ENCODE results near the gene GIMAP7.
"Not testable (repeated sequence)": the region's sequence is repeated elsewhere in the genome, so short reads cannot be mapped to it uniquely, and the experiment has no call there.

Gene GIMAP7

GRCh38 chr7:150514748-150515222 lies at the start of gene GIMAP7:
Gene GIMAP7, plus strand, starts transcription at chr7:150514872. Its CDS starts 5,103 bp downstream, at chr7:150519975.
- DNase-seq = no peak

DNA sequence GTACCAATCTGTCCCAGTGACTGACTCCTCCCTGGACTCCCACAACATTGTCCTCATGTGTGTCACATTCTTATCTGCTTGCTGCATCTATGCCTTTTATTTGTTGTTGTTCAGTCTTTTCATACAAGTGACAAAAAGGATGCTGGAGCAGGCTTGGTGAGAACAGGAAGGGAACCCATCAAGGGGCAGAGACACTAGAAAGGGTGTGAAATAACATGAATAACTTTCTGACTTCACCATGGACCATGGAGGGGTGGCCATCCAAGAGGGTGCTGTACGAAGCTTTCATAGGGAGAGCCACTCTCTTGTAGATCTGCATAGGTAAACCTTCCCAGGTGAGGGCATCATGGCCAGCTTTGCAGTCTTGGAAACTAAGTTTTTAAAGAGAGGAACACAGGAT lies 49.7 kb upstream of the GIMAP7 start:
- no peak for DNase-seq

GRCh38 chr7:150465414-150465813 lies 49.3 kb upstream of the GIMAP7 start:
- DNase-seq = no peak

DNA sequence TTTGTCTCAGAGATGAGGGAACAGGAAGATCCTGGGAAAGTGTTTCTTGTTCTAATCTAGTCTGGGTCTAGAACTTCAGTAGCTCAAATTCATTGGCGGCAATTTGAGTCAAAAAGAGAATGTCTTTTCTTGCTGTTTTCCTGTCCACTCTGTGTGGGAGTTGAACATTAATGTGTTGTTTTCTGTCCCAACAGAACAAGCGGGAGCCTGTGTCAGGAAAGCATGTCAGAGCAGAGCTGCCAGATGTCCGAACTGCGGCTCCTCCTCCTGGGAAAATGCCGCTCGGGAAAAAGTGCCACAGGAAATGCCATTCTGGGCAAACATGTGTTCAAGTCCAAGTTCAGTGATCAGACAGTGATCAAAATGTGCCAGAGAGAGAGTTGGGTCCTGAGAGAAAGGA lies 48.2 kb upstream of the GIMAP7 start:
- DNase-seq = no peak

- no peak for DNase-seq
Observed at GRCh38 chr7:150468241-150468640, 46.4 kb upstream of the GIMAP7 start.

DNA sequence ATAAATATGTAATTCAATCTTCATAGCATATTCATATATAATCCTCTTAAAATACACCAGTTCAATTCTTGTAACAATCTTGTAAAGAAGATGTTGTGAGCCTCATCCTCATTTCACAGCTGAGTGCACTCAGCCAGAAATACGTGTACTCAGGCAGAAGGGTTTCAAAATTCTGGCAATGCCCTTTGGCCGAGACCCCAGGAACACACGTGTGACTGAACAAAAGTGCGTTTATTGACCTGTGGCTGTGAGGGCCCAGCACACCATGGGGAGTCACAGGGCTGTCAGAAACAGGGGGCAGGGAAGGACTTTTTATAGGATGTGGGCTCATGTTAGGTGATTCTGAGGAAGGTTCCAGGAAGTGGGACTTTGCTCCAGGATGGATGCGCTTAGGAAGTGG lies 42.8 kb upstream of the GIMAP7 start:
- no peak for DNase-seq

DNA sequence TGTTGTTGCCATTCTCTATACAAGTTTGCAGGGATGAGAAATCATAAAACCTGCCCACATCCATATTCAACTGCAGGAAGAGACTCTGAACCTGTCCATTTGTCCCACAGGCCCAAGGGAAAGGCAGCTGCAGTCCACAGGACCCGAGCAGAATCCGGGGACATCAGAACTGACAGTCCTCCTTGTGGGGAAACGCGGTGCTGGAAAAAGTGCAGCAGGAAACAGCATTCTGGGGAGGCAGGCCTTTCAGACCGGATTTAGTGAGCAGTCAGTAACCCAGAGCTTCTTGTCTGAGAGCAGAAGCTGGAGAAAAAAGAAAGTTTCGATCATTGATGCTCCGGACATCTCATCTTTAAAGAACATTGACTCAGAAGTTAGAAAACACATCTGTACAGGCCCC lies 40.8 kb upstream of the GIMAP7 start:
- no peak for DNase-seq

DNA sequence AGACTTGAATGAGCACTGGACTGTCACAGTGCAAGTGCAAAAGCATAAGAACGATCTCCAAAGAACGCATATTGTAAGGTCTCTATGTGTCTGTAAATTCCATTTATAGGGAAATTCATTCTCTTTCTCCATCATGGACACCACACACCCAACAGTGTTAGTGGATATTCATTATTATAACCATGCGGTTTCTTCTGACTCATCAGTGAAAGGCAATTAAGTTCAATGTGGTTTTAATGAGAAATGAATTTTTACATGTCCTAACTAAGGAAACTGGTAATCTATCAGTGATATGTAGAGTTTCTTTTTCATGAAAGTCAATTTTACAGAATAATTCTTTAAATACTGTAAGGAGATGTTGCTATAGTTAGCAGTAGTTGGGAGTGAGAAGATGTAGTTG lies 38.4 kb upstream of the GIMAP7 start:
- DNase-seq = no peak

DNA sequence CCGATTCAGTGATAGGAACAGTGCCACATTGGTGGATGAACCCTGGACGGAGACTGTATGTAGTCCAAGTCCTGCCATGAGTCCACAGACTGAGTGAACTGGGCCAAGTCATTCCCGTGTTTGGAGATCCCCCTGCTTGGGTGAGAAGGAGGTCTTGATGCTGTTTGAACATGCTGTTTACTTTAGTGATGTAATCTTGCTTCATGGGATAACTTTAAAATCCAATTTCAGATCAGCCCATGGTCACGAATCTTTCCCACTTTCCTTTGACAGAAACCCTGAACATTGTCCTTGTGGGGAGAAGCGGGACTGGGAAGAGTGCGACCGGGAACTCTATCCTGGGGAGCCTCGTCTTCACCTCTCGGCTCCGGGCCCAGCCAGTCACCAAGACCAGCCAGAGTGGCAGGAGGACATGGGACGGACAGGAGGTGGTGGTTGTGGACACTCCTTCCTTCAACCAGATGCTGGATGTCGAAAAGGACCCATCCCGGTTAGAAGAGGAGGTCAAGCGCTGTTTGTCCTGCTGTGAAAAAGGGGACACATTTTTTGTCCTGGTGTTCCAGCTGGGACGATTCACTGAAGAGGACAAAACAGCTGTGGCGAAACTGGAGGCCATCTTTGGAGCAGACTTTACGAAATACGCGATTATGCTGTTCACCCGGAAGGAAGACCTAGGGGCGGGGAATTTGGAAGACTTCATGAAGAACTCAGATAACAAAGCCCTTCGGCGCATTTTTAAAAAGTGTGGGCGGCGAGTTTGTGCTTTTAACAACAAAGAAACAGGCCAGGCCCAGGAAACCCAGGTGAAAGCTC lies 37.6 kb upstream of the GIMAP7 start:
- no peak for DNase-seq

GRCh38 chr7:150479023-150479716 lies 35.5 kb upstream of the GIMAP7 start:
- DNase-seq = no peak

DNA sequence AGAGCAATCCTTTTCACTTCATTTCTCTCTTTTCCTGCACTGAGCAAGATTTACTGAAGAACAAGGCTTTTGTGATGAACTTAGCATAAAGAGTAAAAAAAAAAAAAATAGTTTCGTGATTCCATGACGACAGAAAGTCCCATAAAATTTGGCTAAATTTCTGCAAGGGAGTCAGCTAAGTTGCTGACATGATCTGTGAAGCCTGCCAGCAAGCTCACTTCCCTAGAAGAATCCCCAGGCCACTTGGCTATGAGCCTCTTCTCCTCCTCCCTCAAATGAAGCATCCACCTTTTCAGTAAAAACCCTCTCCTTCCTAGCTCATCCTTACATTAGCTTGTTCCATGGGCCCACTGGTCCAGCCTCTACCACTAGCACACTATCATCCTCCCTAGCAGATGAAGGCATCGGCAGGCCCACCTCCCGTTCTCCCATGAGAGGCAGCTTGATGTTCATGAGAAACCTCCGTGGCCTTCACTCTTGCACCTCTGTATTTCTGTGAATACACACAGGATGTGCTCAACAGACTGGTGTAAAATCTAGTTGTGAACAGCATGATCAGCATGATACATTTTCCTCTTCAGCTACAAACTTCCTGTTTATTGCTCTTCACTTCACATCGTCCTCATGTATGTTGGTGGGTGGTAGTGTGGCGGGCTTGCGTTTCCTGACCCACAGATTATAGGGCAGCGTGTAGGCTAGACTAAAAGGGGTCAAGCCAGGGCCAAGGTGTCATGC lies 33.3 kb upstream of the GIMAP7 start:
- DNase-seq = no peak

DNA sequence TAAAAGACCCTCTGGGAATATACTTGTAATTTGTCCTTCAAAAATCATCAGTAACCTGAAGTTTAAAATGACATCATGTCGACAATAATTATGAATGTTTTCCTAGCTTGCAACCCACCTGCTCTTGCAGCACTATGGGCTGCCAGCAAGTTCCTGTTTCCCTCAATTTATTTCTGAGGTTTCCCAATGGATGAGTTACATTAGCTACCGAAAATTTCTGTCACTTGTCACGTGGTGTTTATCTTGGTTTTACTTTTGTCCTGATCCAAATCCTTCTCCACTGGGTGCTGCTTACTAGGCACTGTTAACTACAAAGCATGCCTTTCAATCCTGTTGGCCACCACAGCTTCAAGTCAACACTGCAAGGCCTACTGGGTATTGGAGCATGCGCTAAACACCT lies 32.8 kb upstream of the GIMAP7 start:
- DNase-seq = no peak

DNA sequence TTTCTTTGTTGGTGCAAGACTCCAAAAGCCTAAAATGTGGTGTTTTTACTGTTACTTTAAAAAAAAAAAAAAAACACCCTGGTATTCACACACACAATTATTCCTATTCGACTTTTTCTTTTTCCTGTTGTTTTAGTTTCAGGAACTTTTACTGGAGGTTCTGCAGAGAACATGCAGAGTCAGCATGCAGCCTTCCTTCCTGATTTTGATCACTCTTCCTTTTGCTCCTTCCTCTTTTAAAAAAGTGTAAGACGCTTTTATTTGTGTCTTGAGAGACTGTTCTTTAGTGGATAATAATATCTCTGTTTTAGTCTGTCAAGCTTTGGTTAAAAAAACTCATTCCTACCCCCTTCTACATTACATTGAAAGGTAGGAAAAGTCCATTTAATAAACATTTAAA lies 31.2 kb upstream of the GIMAP7 start:
- DNase-seq = not testable (repeated sequence)

DNA sequence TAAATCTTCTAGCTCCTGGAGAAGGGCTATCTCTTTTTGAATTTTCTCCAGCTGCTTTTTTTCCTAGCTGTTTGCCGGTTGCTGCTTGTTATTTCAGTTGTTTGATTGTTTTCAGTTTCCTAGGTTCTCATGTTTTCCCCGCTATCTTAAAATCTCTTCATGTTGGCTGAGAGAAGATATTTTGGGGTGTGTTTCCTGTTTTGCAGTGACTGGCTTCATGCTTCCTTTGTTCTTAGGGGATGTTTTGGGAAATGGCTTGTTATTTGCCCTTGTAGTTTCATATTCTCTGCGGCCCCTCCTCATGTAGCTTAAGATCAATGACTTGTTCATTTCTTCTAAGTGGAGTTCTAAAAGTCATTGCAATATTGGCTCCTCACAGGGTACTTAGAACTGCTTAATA lies 30.6 kb upstream of the GIMAP7 start:
- not testable (repeated sequence) for DNase-seq

- DNase-seq = no peak
Observed at GRCh38 chr7:150487625-150488024, 27.0 kb upstream of the GIMAP7 start.

DNA sequence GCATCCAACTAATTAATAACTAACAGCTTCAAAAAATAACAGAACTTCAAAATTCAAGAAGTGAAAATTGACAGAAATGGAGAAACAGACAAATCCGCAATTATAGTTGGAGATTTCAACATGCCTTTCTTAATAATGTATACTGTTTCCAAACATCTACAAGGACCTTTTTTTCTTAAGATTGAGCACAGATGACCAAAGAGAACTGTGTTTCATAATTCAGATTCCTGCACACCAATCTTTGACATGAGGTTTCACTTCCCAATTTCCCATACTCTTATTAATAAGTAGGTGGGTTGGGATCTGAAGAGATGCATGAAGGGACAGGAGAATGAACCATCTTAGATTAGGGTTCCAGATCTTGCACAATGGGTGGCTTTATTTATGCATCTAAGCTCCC lies 24.9 kb upstream of the GIMAP7 start:
- no peak for DNase-seq

DNA sequence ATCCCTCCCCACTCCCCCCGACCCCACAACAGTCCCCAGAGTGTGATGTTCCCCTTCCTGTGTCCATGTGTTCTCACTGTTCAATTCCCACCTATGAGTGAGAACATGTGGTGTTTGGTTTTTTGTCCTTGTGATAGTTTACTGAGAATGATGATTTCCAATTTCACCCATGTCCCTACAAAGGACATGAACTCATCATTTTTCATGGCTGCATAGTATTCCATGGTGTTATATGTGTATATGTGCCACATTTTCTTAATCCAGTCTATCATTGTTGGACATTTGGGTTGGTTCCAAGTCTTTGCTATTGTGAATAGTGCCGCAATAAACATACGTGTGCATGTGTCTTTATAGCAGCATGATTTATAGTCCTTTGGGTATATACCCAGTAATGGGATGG lies 21.2 kb upstream of the GIMAP7 start:
- DNase-seq = not testable (repeated sequence)

DNA sequence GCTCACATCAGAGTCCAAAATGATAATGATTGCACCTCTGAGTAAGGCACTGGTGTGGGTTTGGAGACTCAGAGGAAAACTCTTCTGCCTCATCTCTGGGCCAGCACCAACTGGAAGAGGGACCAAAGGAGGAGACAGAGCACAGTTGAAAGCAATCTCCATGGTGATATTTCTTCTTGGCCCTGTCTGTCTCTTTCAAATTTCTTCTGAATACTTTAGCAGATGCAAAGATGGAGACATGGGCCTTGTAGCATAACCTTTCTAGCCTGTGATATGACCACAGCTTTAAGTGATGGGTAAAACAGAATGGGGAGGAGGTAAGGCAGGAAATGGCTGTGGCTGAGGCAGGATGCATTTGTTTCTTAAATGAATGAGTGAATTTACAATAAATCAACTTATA lies 12.2 kb upstream of the GIMAP7 start:
- DNase-seq = no peak

GRCh38 chr7:150503155-150503554 lies 11.5 kb upstream of the GIMAP7 start:
- no peak for DNase-seq

DNA sequence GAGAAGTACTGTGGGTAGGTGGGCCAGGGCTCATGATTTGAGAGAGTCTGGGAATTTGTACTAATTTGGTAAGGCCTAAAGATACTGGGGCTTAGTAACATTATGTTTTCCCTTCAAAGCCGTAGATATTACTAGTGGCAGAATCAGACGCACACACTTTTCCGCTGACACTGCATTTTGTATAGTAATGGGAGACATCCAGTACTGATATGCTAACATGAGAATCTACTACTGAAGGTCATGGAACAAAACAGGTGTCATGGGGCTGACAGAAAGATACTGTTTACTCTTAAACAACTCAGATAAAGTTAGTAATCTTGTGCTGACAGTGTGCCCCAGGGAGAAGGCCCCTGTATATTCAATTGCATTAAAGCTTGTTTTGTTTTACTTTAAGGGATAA lies 11.1 kb upstream of the GIMAP7 start:
- no peak for DNase-seq

GRCh38 chr7:150507947-150508602 lies 6.6 kb upstream of the GIMAP7 start:
- DNase-seq = no peak

DNA sequence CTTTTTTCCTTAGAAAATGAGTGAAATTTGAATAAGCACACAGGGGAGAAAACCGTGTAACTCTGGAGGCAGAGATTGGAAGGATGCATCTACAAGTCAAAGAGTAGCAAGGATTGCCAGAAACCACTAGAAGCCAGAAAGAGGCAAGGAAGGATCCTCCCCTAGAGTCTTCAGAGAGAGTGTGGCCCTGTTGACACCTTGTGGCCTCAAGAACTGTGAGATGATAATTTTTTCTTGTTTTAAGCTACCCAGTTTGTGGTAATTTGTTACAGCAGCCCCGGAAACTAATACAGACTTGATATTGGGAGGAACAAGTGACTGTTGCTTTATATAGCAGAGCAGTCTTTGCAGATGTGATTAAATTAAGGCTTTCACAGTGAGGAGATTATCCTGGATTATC lies 3.6 kb upstream of the GIMAP7 start:
- no peak for DNase-seq

- DNase-seq = no peak
Observed at GRCh38 chr7:150513758-150514157, 914 bp upstream of the GIMAP7 start.
